Measurements from ENCODE around the gene TNFRSF14.

DNA sequence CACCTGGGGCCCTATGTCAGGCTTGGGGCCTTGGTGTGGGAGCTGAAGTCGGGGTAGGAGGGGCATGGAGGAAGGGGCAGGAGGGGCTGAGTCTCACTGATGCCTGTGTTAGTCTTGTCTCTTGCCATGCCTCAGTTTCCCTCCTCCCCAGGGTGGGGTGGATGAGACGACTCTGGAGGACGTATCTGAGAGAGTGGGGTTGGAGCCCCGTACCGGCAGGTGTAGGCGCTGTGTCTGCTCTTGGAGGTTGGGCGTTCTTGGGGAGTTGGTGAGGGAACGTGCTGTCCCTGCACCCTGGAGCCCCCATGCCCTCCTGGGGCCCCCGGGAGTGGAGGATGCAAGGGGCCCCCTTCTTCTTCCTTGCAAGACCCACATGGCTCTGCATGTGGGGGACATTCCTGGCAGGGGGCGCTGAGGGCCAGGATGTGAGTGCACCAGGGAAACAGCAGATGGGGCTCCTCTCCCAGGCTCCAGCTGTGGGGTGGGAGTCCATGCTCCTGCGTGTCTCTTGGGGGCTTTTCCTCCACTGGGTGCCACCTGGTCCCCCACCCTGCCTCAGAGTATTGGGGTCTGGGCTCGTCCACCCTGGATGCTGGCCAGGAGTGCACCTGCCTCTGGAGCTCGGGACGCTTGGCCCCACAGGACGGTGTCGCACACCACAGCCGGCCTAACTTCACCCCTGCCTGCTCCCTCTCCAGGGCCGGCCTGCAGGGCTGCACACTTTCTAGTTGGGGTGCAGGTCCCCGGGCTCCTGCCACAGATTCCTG, 1.4 kb upstream of the TNFRSF14 start:
- TF ChIP-seq, protein P1, sequence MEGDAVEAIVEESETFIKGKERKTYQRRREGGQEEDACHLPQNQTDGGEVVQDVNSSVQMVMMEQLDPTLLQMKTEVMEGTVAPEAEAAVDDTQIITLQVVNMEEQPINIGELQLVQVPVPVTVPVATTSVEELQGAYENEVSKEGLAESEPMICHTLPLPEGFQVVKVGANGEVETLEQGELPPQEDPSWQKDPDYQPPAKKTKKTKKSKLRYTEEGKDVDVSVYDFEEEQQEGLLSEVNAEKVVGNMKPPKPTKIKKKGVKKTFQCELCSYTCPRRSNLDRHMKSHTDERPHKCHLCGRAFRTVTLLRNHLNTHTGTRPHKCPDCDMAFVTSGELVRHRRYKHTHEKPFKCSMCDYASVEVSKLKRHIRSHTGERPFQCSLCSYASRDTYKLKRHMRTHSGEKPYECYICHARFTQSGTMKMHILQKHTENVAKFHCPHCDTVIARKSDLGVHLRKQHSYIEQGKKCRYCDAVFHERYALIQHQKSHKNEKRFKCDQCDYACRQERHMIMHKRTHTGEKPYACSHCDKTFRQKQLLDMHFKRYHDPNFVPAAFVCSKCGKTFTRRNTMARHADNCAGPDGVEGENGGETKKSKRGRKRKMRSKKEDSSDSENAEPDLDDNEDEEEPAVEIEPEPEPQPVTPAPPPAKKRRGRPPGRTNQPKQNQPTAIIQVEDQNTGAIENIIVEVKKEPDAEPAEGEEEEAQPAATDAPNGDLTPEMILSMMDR (conservative IDR thresholded peaks at IDR 0.05; ENCODE audit: low read length): peak; percentile 80
- no peak for TF ChIP-seq EZH2phosphoT487 (IDR thresholded peaks at IDR 0.05; ENCODE audit: borderline replicate concordance, low read depth, low read length)
